Naive B cell (primary cell): Measurements from ENCODE around the gene SPATA45. TPM values are rescaled to one million over a fixed set of nuclear protein-coding genes. Genes with fewer than 3 reads are reported as not detected.
"Not testable (repeated sequence)": the region's sequence is repeated elsewhere in the genome, so short reads cannot be mapped to it uniquely, and the experiment has no call there.

Experiments
- ATAC-seq, 2 donors: fragments of 150-1000 bp; cut with Tn5 transposase; 2 replicates each; pipeline ENCODE4 v1.10.0; 2021; ENCODE audit warnings: low read depth in 2 of 2, mild to moderate bottlenecking in 2 of 2, moderate library complexity in 2 of 2
- DNase-seq: peaks from one replicate; pipeline ENCODE4 v3.0.0; 2022
- H3K27ac Mint-ChIP-seq, 6 donors: one replicate each; pipeline ENCODE4 v1.8.0; 2020 to 2022; ENCODE audit warnings: mild to moderate bottlenecking in 6 of 6, mixed read lengths in 6 of 6, moderate library complexity in 5 of 6, inconsistent platforms in 2 of 6
- H3K27me3 Mint-ChIP-seq, 3 donors: one replicate each; pipeline ENCODE4 v1.8.0; 2021 to 2022; ENCODE audit warnings: mixed read lengths in 3 of 3, mild to moderate bottlenecking in 1 of 3
- H3K36me3 Mint-ChIP-seq, 2 donors: one replicate each; pipeline ENCODE4 v1.8.0; 2020 to 2022; ENCODE audit warnings: mixed read lengths in 2 of 2, inconsistent platforms in 1 of 2, mild to moderate bottlenecking in 1 of 2
- H3K4me1 Mint-ChIP-seq, 3 donors: one replicate each; pipeline ENCODE4 v1.8.0; 2020 to 2022; ENCODE audit warnings: mixed read lengths in 3 of 3, inconsistent platforms in 1 of 3, mild to moderate bottlenecking in 1 of 3, moderate library complexity in 1 of 3
- H3K4me3 Mint-ChIP-seq, 8 donors: one replicate each; pipeline ENCODE4 v1.8.0; 2020 to 2022; ENCODE audit warnings: mild to moderate bottlenecking in 8 of 8, mixed read lengths in 8 of 8, moderate library complexity in 8 of 8, inconsistent platforms in 2 of 8
- H3K9me3 Mint-ChIP-seq, 7 donors: one replicate each; pipeline ENCODE4 v1.8.0; 2020 to 2022; ENCODE audit warnings: mixed read lengths in 7 of 7, mild to moderate bottlenecking in 5 of 7, inconsistent platforms in 2 of 7, moderate library complexity in 1 of 7
- polyA plus RNA-seq, 6 donors: library from polyadenylated mRNA; unstranded; fragments of 300-500 nt; fragmentation: Illumina TruSeq; gene quantifications; one replicate each; pipeline ENCODE4 v1.2.3, GENCODE V29; 2021; ENCODE audit warnings: low read depth in 6 of 6

The SPATA45 gene
- not detected for polyA plus RNA-seq

DNA sequence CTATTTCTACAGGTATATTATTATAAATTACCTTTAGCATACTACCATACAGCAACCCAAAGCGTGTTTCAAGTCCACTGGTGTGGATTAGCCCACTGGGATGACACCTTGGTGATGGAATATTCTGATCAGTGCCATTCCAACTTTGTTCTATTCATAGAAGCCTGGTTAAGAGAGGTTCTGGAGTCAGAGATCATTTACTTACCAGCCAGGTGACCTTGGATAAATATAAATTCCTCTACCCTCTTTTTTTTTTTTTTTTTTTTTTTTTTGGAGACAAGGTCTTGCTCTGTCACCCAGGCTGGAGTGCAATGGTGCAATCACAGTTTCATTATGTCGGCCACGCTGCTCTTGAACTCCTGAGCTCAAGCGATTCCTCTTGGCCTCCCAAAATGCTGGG lies at the start of gene SPATA45:
TSS of gene SPATA45 (minus strand) at position 101 of the 400 bp plus-strand sequence. CDS start 11,500 bp downstream, outside the sequence.
- DNase-seq = no peak
- no peaks in the 10 kb centered on the region for H3K27me3 Mint-ChIP-seq
- no peaks in the 10 kb centered on the region for H3K4me1 Mint-ChIP-seq
- H3K4me3 Mint-ChIP-seq = no peak within 1 kb of the TSS
- H3K36me3 Mint-ChIP-seq = no peaks in the 10 kb centered on the region
- no peak for ATAC-seq
- H3K27ac Mint-ChIP-seq = no peak within 1 kb of the TSS
- H3K9me3 Mint-ChIP-seq = no peaks in the 10 kb centered on the region

DNA sequence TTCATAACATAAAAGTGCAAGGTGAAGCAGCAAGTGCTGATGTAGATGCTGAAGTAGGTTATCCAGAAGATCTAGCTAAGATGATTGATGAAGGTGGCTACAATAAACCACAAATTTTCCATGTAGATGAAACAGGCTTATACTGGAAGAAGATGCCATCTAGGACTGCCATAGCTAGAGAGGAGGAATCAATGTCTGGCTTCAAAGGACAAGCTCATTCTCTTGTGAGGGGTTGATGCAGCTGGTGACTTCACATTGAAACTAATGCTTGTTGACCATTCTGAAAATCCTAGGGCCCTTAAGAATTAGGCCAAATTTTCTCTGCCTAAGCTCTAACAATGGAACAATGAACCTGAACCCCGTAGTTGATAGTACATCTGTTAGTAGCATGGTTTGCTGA lies 44.7 kb upstream of the SPATA45 start:
- H3K9me3 Mint-ChIP-seq = peaks cover 0 to 3% (median 0%) of the 10 kb centered on the region in 7 donors
- H3K27ac Mint-ChIP-seq = no peak overlapping the region
- H3K4me1 Mint-ChIP-seq = no peaks in the 10 kb centered on the region
- H3K27me3 Mint-ChIP-seq = no peaks in the 10 kb centered on the region
- peaks cover 35 to 38% of the 10 kb centered on the region in 2 donors for H3K36me3 Mint-ChIP-seq
- DNase-seq (no peak), ATAC-seq (no peak)
- H3K4me3 Mint-ChIP-seq = no peak overlapping the region

DNA sequence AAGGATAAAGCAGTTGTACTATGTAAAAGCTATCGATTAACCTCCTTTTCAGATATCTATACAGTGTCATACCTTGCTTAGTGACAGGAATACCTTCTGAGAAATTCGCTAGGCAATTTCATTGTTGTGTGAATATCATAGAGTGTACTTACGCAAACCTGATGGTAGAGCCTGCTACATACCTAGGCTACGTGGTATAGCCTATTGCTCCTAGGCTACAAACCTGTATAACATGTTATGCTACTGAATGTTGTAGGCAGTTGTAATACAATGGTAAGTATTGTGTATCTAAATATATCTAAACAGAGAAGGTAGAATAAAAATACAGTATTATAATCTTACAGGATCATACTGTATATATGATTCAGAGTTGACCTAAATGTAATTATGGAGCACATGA lies 37.1 kb upstream of the SPATA45 start:
- Mint-ChIP-seq H3K36me3 (peaks cover 5% of the 10 kb centered on the region in 2 donors), H3K4me1 (no peaks in the 10 kb centered on the region), H3K27me3 (no peaks in the 10 kb centered on the region)

DNA sequence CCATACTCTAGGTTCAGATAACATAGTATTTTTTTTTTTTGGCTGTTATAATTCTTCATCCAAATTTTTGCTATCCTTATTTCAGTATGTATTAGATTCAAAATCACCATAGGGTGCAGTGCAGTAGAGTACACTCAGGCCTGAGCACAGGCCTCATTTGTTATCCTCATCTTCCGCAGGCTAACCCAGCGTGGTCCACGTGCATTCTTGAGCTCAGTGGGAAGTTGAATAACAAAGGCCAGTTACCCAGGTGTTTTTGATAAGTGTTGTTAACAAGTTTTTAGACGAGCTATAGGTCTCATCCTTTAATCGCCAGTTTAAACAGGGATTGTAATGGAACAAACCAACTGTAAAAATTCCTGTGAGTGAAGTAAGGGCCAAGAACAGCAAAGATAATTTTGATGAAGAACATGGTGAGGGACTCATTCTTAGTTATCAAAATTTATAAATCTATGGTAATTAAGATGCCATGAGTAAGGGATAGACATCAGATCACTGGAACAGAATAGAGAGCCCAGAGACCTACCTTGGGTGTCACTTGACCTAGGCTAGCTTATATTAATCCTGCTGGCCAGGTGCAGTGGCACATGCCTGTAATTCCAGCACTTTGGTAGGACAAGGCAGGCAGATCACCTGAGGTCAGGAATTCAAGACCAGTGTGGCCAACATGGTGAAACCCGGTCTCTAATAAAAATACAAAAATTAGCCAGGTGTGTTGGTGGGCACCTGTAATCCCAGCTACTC lies 32.7 kb upstream of the SPATA45 start:
- ATAC-seq (no peak), DNase-seq (no peak)
- Mint-ChIP-seq H3K4me3 (no peak overlapping the region), H3K9me3 (no peaks in the 10 kb centered on the region), H3K27ac (peak overlapping the region in 1 of 6 donors; percentile 52), H3K27me3 (no peaks in the 10 kb centered on the region), H3K4me1 (peaks cover 0 to 2% (median 0%) of the 10 kb centered on the region in 3 donors), H3K36me3 (peaks cover 15 to 20% of the 10 kb centered on the region in 2 donors)

More for the DNA sequence above, 37.1 kb upstream of the SPATA45 start:
- no peak for ATAC-seq
- Mint-ChIP-seq H3K4me3 (no peak overlapping the region), H3K9me3 (no peaks in the 10 kb centered on the region), H3K27ac (no peak overlapping the region)
- no peak for DNase-seq

DNA sequence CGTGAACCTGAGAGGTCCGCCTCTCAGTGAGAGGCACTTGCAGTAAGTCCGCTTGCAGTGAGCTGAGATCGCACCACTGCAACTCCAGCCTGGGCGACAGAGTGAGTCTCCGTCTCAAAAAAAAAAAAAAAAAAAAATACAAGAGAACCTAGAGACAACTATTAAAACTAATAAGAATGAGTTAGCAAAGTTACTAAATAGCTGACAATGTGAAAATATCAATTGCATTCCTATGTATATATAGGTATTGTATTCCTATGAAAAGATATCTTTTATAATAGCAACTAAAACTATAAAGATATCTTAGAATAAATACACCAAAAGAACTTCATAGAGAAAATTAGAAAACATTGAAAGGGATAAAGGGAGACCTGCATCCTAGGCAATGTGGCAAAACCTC lies 31.0 kb upstream of the SPATA45 start:
- no peaks in the 10 kb centered on the region for H3K27me3 Mint-ChIP-seq
- ATAC-seq (no peak), DNase-seq (no peak)
- no peak overlapping the region for H3K4me3 Mint-ChIP-seq
- H3K9me3 Mint-ChIP-seq = no peaks in the 10 kb centered on the region
- peaks cover 0 to 3% (median 0%) of the 10 kb centered on the region in 3 donors for H3K4me1 Mint-ChIP-seq
- H3K27ac Mint-ChIP-seq = no peak overlapping the region
- H3K36me3 Mint-ChIP-seq = peaks cover 23 to 27% of the 10 kb centered on the region in 2 donors

DNA sequence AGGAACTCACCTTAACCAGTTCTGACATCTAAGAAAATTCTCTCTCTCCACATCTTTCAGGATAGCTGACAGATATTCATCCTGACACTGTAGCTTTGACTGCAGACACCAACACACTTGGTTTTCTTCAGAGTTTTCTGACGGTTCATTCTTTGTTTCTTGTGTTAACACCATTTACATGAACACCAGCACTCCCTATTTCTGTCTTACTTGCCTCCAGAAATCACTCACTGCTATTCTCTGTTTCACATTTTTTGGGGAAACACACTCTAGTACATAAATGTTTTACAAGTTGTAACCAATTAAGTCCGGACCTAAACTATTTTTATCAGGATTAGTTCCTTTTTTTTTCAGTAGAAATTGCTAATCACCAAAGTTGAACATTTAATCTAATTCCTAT lies 26.1 kb upstream of the SPATA45 start:
- no peak for ATAC-seq

DNA sequence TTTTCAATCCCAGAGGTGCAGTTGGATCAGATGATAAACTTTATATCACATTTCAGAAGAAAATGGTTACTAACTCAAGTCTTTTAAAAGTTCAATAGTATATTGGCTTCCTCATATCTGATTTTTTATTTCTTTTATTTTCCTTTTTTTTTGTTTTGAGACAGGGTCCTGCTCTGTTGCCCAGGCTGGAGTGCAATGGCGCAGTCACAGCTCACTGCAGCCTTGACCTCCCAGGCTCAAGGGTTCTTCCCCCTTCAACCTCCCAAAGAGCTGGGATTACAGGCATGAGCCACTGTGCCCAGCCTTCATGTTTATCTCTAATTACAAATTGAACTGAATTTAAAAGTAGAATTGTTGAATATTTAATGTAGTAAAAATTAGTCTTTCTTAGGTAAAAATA lies 24.5 kb upstream of the SPATA45 start:
- no peaks in the 10 kb centered on the region for H3K27me3 Mint-ChIP-seq
- DNase-seq (no peak), ATAC-seq (no peak)
- H3K36me3 Mint-ChIP-seq = peaks cover 23 to 24% of the 10 kb centered on the region in 2 donors
- H3K27ac Mint-ChIP-seq = peak overlapping the region in 1 of 6 donors; percentile 13
- no peaks in the 10 kb centered on the region for H3K9me3 Mint-ChIP-seq
- H3K4me1 Mint-ChIP-seq = peaks cover 0 to 5% (median 3%) of the 10 kb centered on the region in 3 donors
- H3K4me3 Mint-ChIP-seq = no peak overlapping the region

More for the DNA sequence above, 26.1 kb upstream of the SPATA45 start:
- Mint-ChIP-seq H3K27me3 (no peaks in the 10 kb centered on the region), H3K4me3 (no peak overlapping the region), H3K36me3 (peaks cover 23 to 27% of the 10 kb centered on the region in 2 donors), H3K27ac (no peak overlapping the region), H3K9me3 (no peaks in the 10 kb centered on the region), H3K4me1 (peaks cover 0 to 5% (median 3%) of the 10 kb centered on the region in 3 donors)
- no peak for DNase-seq

DNA sequence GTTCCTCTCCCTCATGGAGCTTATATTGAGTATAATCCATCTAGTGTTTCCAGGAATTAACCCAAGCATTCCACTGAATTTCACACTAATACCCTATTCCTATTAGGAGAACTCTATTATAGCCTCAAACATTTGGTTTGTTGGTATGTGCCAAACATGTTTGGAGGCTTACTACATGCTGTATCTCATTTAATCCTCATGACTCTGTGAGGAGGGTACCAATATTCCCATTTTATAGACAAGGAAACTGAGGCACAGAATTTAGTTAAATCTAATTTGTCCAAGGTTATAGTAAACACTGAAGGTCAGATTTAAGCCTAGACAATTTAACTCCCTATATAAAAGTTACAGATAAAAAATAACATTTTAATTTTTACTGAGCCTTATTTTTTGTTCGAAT lies 19.7 kb upstream of the SPATA45 start:
- ATAC-seq (no peak), DNase-seq (no peak)
- Mint-ChIP-seq H3K27me3 (no peaks in the 10 kb centered on the region), H3K4me3 (no peak overlapping the region), H3K9me3 (no peaks in the 10 kb centered on the region), H3K27ac (no peak overlapping the region), H3K4me1 (peaks cover 4 to 11% (median 6%) of the 10 kb centered on the region in 3 donors), H3K36me3 (no peaks in the 10 kb centered on the region)

DNA sequence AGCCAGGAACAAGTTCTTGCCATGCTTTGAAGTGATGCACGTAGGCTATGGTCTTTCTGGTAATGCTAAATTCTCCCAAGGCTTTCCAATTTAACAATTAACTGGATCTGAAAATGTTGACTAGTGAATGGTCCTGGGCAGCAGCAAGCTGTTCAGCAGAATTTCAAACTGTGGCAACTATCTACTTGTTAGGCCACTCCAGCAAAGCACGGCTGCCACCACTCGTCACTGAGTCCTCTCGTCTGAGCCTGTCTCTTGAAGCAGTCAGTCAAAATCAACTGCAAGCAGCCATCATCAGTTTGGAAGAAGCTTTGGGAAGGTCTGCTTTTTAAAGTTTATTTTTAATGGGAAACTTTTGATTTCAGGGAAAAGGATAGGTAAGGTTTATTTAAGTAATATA lies 16.8 kb upstream of the SPATA45 start:
- no peaks in the 10 kb centered on the region for H3K27me3 Mint-ChIP-seq
- peaks cover 4 to 9% (median 8%) of the 10 kb centered on the region in 3 donors for H3K4me1 Mint-ChIP-seq
- no peak for DNase-seq
- no peaks in the 10 kb centered on the region for H3K9me3 Mint-ChIP-seq
- H3K4me3 Mint-ChIP-seq = no peak overlapping the region
- ATAC-seq = no peak
- H3K27ac Mint-ChIP-seq = peak overlapping the region in 2 of 6 donors; percentile 57 to 67
- no peaks in the 10 kb centered on the region for H3K36me3 Mint-ChIP-seq

DNA sequence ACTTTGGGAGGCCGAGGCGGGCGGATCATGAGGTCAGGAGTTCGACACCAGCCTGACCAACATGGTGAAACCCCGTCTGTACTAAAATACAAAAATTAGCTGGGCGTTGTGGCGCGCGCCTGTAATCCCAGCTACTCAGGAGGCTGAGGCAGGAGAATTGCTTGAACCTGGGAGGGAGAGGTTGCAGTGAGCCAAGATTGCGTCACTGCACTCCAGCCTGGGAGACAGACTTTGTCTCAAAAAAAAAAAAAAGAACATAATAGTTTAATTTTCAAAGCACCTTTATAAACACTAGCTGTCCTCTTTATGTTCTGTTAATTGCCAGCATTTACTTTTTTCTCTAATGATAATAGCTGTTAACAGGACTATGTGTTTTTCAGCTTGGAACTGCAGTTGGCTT lies 15.9 kb upstream of the SPATA45 start:
- DNase-seq, H3K27me3 Mint-ChIP-seq, H3K36me3 Mint-ChIP-seq, H3K9me3 Mint-ChIP-seq, H3K4me3 Mint-ChIP-seq, ATAC-seq, H3K27ac Mint-ChIP-seq: not testable (repeated sequence)
- peaks cover 10 to 15% (median 14%) of the 10 kb centered on the region in 3 donors for H3K4me1 Mint-ChIP-seq

DNA sequence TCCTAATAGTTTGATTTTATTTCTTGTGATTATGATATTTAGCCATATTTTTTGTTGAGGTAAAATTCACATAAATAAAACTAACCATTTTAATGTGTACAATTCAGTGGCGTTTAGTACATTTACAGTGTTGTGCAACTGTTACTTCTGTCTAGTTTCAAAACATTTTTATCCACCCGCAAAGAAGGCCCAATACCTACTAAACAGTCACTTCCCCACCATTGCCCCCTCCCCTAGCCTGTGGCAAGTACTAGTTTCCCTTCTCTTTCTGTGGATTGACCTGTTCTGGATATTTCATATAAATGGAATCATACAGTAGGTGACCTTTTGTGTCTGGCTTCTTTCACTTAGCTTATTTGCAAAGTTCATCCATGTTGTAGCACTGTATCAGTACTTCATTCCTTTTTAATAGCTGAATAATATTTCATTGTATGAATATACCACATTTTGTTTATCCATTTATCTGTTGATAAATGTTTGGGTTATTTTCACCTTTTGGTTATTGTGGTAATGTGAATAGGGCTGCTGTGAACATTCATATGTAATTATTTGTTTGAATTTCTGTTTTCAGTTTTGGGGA lies 14.8 kb upstream of the SPATA45 start:
- Mint-ChIP-seq H3K4me3 (no peak overlapping the region), H3K27me3 (no peaks in the 10 kb centered on the region), H3K36me3 (no peaks in the 10 kb centered on the region), H3K9me3 (no peaks in the 10 kb centered on the region), H3K4me1 (peaks cover 15 to 24% (median 24%) of the 10 kb centered on the region in 3 donors), H3K27ac (no peak overlapping the region)
- DNase-seq (no peak), ATAC-seq (no peak)

DNA sequence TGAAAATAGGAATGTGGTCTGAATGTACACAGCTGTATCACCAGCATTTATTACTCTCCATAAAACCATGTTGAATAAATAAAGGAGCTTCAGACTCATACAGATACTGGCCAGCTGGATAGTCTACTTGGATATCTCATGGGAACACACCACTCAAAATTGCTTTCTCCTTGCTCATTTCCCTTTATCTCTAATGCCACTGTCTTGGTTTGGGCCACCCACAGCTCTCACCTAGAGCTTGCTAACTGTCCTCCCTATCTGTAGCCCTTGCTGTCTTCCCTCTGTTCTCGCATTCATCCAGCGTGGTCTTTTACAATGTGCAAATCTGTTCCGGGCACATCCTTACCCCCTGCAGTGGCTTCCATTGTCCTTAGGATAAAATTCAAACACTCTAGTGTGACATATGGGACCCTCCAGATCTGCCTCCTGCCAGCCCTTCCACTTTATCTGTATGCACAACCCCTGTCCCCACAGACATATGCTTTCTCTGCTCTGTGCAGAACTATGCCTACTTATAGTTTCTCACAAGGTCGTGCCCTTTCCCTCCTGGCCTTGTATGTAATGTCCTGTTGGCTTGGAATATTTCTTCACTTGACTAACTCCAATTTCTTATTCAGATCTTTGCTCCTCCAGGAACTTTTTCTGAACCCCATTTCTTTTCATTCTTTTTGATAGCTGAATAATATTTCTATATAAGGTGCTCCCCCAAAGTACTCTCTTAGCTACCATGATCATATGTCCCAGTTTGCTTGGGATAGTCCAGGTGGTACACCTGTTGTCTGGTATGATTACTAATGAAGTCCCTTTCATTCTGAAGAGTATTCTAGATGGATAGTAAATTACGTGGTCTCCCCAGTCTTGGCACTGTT lies 13.5 kb upstream of the SPATA45 start:
- H3K27me3 Mint-ChIP-seq = no peaks in the 10 kb centered on the region
- no peak overlapping the region for H3K27ac Mint-ChIP-seq
- no peaks in the 10 kb centered on the region for H3K36me3 Mint-ChIP-seq
- no peaks in the 10 kb centered on the region for H3K9me3 Mint-ChIP-seq
- peaks cover 15 to 36% (median 34%) of the 10 kb centered on the region in 3 donors for H3K4me1 Mint-ChIP-seq
- no peak for ATAC-seq
- no peak for DNase-seq
- H3K4me3 Mint-ChIP-seq = no peak overlapping the region

DNA sequence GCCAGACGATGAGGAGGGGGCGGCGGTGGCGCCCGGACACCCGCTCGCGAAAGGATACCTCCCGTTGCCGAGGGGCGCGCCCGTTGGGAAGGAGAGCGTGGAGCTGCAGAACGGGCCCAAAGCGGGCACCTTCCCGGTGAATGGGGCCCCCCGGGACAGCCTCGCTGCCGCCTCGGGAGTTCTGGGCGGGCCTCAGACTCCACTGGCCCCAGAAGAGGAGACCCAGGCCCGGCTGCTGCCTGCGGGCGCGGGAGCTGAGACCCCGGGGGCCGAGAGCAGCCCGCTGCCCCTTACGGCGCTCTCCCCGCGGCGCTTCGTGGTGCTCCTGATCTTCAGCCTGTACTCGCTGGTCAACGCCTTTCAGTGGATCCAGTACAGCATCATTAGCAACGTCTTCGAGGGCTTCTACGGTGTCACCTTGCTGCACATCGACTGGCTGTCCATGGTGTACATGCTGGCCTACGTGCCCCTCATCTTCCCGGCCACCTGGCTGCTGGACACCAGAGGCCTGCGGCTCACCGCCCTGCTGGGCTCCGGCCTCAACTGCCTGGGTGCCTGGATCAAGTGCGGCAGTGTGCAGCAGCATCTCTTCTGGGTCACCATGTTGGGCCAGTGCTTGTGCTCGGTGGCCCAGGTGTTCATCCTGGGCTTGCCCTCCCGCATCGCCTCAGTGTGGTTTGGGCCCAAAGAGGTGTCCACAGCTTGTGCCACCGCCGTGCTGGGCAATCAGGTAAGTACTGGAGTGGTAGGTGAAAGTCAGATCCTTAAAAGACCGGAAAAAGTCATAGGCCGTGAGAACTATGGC lies 11.2 kb upstream of the SPATA45 start:
- peak in 1 of 2 donors; percentile 10 for ATAC-seq
- H3K27me3 Mint-ChIP-seq = no peaks in the 10 kb centered on the region
- DNase-seq = no peak
- peak overlapping the region; percentile 69 to 97 (median 91) for H3K27ac Mint-ChIP-seq
- H3K4me3 Mint-ChIP-seq = peak overlapping the region in 4 of 8 donors; percentile 91 to 99 (median 96)
- H3K36me3 Mint-ChIP-seq = peaks cover 3 to 8% of the 10 kb centered on the region in 2 donors
- H3K4me1 Mint-ChIP-seq = peaks cover 24 to 39% (median 35%) of the 10 kb centered on the region in 3 donors
- no peaks in the 10 kb centered on the region for H3K9me3 Mint-ChIP-seq
